Parathyroid adenoma (tissue), 2 donors: ENCODE results near the gene SEC16A.

Source experiments
- H2AFZ ChIP-seq: fragments of 300-600 bp; sonication (generic); one replicate; pipeline ENCODE4 v1.7.0; 2017; ENCODE audit warnings: antibody characterized with exemption, mild to moderate bottlenecking
- H3K27ac ChIP-seq: fragments of 300-600 bp; sonication (generic); one replicate; pipeline ENCODE4 v1.7.0; 2017
- H3K27me3 ChIP-seq: fragments of 300-600 bp; sonication (generic); one replicate; pipeline ENCODE4 v1.7.0; 2017; ENCODE audit warnings: low read length; ENCODE audit not compliant: control insufficient read depth, insufficient read depth
- H3K36me3 ChIP-seq: fragments of 300-600 bp; sonication (generic); one replicate; pipeline ENCODE4 v1.7.0; 2017; ENCODE audit warnings: low read length; ENCODE audit not compliant: control insufficient read depth, insufficient read depth
- H3K4me1 ChIP-seq: fragments of 300-600 bp; sonication (generic); one replicate; pipeline ENCODE4 v1.7.0; 2017; ENCODE audit warnings: control low read depth
- H3K4me2 ChIP-seq: fragments of 300-600 bp; sonication (generic); one replicate; pipeline ENCODE4 v1.7.0; 2017; ENCODE audit warnings: low read length
- H3K4me3 ChIP-seq: fragments of 300-600 bp; sonication (generic); one replicate; pipeline ENCODE4 v1.7.0; 2017; ENCODE audit warnings: low read depth, low read length
- H3K79me2 ChIP-seq: fragments of 300-600 bp; sonication (generic); one replicate; pipeline ENCODE4 v1.7.0; 2017; ENCODE audit warnings: control low read depth
- H3K9ac ChIP-seq: fragments of 300-600 bp; sonication (generic); one replicate; pipeline ENCODE4 v1.7.0; 2017; ENCODE audit warnings: mild to moderate bottlenecking
- H3K9me3 ChIP-seq: fragments of 300-600 bp; sonication (generic); one replicate; pipeline ENCODE4 v1.7.0; 2017; ENCODE audit warnings: low read length; ENCODE audit not compliant: control insufficient read depth
- TF ChIP-seq, protein P1 (sequence below): fragments of 300-600 bp; sonication (generic); IDR thresholded peaks from one replicate; pipeline ENCODE4 v1.7.0; 2017; ENCODE audit warnings: antibody characterized with exemption, mild to moderate bottlenecking
- donor health status: primary hyperparathyroidism.

The SEC16A gene

GRCh38 chr9:136399176-136400037 lies 83.4 kb downstream of the SEC16A start:
- peak overlapping the region; percentile 88 for H2AFZ ChIP-seq
- H3K27me3 ChIP-seq = no peaks in the 10 kb centered on the region
- H3K27ac ChIP-seq = no peak overlapping the region
- no peaks in the 10 kb centered on the region for H3K4me1 ChIP-seq
- H3K4me2 ChIP-seq = peak overlapping the region; percentile 92
- peak overlapping the region; percentile 69 for H3K4me3 ChIP-seq
- peak overlapping the region; percentile 28 for H3K9ac ChIP-seq
- H3K36me3 ChIP-seq = no peaks in the 10 kb centered on the region
- H3K79me2 ChIP-seq = no peaks in the 10 kb centered on the region
- H3K9me3 ChIP-seq = no peaks in the 10 kb centered on the region
- TF ChIP-seq, protein P1, sequence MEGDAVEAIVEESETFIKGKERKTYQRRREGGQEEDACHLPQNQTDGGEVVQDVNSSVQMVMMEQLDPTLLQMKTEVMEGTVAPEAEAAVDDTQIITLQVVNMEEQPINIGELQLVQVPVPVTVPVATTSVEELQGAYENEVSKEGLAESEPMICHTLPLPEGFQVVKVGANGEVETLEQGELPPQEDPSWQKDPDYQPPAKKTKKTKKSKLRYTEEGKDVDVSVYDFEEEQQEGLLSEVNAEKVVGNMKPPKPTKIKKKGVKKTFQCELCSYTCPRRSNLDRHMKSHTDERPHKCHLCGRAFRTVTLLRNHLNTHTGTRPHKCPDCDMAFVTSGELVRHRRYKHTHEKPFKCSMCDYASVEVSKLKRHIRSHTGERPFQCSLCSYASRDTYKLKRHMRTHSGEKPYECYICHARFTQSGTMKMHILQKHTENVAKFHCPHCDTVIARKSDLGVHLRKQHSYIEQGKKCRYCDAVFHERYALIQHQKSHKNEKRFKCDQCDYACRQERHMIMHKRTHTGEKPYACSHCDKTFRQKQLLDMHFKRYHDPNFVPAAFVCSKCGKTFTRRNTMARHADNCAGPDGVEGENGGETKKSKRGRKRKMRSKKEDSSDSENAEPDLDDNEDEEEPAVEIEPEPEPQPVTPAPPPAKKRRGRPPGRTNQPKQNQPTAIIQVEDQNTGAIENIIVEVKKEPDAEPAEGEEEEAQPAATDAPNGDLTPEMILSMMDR = no peak

DNA sequence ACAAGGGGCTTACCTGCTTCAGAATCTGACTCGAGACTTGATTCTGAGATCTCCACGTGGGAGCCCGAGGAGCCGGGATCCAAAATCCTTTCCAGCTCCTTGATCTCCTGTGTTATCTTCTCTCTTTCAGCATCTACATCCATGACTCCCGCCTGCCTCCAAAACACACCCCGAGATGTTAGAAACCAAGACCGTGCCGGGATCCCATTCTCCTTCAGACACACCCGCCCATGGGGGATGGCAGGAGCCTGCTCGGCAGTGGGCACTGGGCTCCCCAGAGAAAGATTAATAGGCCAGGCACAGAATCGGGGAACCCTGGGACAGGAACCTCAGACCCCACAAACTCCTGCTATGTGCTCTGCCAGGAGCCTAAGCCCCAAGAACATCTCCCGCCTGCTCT lies 84.6 kb downstream of the SEC16A start:
- no peaks in the 10 kb centered on the region for H3K4me1 ChIP-seq
- H3K4me2 ChIP-seq = no peak overlapping the region
- no peak overlapping the region for H3K27ac ChIP-seq
- H3K36me3 ChIP-seq = no peaks in the 10 kb centered on the region
- TF ChIP-seq, protein P1 = no peak
- H3K27me3 ChIP-seq = no peaks in the 10 kb centered on the region
- H3K4me3 ChIP-seq = no peak overlapping the region
- no peaks in the 10 kb centered on the region for H3K79me2 ChIP-seq
- H3K9me3 ChIP-seq = no peaks in the 10 kb centered on the region
- H3K9ac ChIP-seq = no peak overlapping the region
- H2AFZ ChIP-seq = no peak overlapping the region

DNA sequence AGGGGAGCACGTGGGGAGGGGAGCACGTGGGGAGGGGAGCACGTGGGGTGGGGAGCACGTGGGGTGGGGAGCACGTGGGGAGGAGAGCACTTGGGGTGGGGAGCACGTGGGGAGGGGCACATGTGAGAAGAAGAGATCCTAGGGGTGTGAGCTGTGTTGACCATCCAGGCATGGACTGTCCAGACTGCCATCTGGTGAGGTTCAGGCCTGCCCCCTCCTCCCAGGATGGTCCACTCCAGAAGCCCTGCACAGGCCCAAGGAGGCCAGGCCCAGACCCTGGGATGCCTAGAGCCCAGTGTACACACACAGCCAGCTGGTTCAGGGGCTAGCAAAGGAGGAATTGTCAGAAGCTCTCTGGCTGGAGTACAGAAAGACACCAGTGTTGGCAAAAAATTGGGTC lies 85.2 kb downstream of the SEC16A start:
- Histone ChIP-seq H3K36me3 (no peaks in the 10 kb centered on the region), H2AFZ (no peak overlapping the region), H3K27me3 (no peaks in the 10 kb centered on the region), H3K4me2 (no peak overlapping the region), H3K4me3 (no peak overlapping the region), H3K9ac (no peak overlapping the region), H3K4me1 (no peaks in the 10 kb centered on the region), H3K9me3 (no peaks in the 10 kb centered on the region), H3K27ac (no peak overlapping the region), H3K79me2 (no peaks in the 10 kb centered on the region)
- TF ChIP-seq, protein P1 = no peak

DNA sequence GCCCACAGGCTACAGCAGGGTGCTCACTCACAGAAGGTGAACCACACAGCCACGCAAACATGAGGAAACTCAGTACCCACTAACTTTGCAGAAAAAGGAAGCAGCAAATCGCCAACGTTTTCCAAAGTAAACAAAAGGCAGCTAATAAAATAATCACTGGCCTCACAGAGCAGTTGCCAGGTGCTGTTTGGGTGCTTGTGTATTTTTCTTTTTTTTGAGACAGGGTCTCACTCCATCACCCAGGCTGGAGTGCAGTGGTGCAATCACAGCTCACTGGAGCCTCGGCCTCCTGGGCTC lies 86.7 kb downstream of the SEC16A start:
- Histone ChIP-seq H3K9me3 (no peaks in the 10 kb centered on the region), H3K4me1 (no peaks in the 10 kb centered on the region), H3K4me3 (no peak overlapping the region), H2AFZ (no peak overlapping the region), H3K36me3 (no peaks in the 10 kb centered on the region), H3K27ac (no peak overlapping the region), H3K79me2 (no peaks in the 10 kb centered on the region), H3K4me2 (no peak overlapping the region), H3K9ac (no peak overlapping the region), H3K27me3 (no peaks in the 10 kb centered on the region)
- TF ChIP-seq, protein P1 = no peak
